Glomerular visceral epithelial cell (primary cell): Measurements from ENCODE around the gene FAM169A.
"Not testable (repeated sequence)": the region's sequence is repeated elsewhere in the genome, so short reads cannot be mapped to it uniquely, and the experiment has no call there.

Experiments used
- DNase-seq: peaks from one replicate; pipeline ENCODE4 v3.0.0-alpha.2; 2016; ENCODE audit errors: extremely low spot score

Gene FAM169A, protein sequence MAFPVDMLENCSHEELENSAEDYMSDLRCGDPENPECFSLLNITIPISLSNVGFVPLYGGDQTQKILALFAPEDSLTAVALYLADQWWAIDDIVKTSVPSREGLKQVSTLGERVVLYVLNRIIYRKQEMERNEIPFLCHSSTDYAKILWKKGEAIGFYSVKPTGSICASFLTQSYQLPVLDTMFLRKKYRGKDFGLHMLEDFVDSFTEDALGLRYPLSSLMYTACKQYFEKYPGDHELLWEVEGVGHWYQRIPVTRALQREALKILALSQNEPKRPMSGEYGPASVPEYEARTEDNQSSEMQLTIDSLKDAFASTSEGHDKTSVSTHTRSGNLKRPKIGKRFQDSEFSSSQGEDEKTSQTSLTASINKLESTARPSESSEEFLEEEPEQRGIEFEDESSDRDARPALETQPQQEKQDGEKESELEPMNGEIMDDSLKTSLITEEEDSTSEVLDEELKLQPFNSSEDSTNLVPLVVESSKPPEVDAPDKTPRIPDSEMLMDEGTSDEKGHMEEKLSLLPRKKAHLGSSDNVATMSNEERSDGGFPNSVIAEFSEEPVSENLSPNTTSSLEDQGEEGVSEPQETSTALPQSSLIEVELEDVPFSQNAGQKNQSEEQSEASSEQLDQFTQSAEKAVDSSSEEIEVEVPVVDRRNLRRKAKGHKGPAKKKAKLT

DNA sequence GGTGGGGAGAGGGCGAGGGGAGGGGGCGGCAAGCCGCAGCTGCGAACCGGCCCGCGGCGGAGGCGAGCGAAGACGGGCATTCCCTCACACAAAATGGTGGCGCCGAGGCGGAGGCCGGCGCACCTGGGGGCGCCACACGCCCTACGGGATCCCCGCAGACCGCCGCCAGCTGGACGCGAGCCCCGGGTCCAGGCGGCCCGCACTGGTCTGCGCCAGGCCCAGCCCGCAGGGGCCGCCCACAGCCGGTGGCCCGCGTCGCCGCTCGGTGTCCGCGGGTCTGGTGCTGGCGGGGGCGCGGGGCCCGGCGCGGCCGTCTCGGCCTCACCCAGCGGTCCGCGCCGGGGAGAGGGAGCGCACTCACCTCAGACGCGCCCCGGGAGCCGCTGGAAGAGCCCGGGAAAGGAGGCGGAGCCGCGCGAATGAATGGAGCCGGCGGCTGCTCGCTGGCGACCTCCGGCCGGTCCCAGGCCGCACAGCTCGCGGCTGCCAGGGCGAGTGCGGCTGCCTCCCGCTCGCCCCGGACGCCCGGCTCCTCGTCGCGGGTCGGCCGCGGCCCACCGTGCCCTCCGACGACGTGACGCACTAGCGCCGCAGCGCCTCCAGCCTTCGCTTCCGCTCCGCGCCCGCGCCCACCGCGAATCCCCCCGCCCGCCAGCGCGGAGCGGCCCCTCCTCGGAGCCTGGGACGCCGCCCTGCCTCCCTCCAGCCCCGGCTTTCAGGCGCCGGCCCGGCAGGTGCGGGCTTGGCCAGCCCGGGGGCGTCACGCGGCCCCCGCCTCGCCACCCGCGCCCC lies at the start of gene FAM169A:
Gene FAM169A, minus strand, starts transcription at position 584 of the 792 bp plus-strand sequence. CDS start 24,711 bp downstream, outside the sequence.
- DNase-seq: peak; percentile 68

DNA sequence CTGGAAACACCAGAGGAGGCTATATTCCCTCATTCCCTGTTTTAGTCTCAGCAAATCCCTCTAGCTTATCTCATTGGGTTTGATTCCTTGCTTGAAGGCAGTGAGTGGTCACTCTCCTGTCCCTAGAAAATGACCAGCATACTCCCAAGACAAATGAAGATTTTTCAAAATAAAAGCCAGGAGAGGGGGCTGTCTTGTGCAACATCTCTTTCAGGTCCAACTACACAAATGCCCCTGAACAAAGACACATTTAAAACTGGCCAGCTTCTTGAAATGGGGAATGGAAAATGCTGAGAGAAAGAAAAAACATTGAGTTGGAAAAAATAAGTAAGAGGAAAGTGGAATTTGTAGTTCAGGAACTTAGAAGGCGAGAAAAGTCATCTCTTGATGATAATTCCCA lies 49.3 kb upstream of the FAM169A start:
- no peak for DNase-seq

DNA sequence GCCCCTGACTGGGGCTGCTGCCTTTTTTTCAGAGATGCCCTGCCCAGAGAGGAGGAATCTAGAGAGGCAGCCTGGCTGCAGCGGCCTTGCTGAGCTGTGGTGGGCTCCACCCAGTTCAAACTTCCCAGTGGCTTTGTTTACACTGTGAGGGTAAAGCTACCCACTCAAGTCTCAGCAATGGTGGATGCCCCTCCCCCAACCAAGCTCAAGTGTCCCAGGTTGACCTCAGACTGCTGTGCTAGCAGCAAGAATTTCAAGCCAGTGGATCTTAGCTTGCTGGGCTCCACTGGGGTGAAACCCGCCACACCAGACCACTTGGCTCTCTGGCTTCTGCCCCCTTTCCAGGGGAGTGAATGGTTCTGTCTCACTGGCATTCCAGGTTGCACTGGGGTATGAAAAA lies 45.2 kb upstream of the FAM169A start:
- not testable (repeated sequence) for DNase-seq

DNA sequence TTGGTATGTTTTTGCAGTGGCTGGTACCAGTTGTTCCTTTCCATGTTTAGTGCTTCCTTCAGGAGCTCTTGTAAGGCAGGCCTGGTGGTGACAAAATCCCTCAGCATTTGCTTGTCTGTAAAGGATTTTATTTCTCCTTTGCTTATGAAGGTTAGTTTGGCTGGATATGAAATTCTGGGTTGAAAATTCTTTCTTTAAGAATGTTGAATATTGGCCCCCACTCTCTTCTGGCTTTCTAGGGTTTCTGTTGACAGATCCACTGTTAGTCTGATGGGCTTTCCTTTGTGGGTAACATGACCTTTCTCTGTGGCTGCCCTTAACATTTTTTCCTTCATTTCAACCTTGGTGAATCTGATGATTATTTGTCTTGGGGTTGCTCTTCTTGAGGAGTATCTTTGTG lies 43.7 kb upstream of the FAM169A start:
- DNase-seq: not testable (repeated sequence)

GRCh38 chr5:74908237-74908636 lies 42.0 kb upstream of the FAM169A start:
- DNase-seq: not testable (repeated sequence)

DNA sequence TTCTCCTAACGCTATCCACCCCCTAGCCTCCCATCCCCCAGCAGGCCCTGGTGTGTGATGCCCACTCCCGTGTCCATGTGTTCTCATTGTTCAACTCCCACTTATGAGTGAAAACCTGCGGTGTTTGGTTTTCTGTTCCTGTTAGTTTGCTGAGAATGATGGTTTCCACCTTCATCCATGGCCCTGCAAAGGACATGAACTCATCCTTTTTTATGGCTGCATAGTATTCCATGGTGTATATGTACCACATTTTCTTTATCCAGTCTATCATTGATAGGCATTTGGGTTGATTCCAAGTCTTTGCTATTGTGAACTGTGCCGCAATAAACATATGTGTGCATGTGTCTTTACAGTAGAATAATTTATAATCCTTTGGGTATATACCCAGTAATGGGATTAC lies 38.5 kb upstream of the FAM169A start:
- not testable (repeated sequence) for DNase-seq

- DNase-seq: peak; percentile 56
These were observed 37.1 kb upstream of the FAM169A start for GRCh38 chr5:74903165-74903787.

- no peak for DNase-seq
These were observed 30.9 kb upstream of the FAM169A start for GRCh38 chr5:74897049-74897448.

DNA sequence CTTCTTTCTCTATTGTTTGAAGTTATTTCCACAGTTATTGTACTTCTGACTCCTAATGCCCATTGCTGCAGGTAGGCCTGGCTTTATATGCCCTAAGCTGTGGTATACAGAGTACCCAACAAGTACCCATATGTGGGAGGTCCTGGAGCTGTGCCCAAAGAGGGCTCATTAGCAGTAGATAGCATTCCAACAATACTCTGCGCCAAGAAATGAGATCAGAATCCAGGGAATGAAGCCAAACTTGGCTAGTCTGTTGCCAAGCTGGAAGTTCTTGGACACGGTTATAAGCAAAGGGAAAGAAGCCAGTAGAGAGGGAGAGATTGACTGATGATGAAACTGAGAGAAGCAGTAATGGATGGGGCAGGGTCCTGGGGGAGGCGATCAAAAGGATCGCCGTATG lies 29.7 kb upstream of the FAM169A start:
- peak; percentile 93 for DNase-seq

DNA sequence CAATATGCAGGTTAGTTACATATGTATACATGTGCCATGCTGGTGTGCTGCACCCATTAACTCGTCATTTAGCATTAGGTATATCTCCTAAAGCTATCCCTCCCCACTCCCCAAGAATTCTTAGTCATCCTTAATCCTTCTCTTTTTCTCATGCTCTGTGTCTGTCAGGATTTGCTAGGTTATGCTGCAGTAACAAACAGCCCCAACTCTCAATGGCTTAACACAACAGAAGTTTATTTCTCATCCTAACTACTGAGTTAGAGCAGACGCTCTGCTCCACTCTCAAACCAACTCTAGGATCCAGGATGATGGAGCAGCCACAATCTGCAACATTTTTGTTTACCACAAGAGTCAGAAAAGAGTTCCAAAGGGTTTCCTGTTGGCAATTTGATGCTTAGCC lies 28.2 kb upstream of the FAM169A start:
- no peak for DNase-seq

DNA sequence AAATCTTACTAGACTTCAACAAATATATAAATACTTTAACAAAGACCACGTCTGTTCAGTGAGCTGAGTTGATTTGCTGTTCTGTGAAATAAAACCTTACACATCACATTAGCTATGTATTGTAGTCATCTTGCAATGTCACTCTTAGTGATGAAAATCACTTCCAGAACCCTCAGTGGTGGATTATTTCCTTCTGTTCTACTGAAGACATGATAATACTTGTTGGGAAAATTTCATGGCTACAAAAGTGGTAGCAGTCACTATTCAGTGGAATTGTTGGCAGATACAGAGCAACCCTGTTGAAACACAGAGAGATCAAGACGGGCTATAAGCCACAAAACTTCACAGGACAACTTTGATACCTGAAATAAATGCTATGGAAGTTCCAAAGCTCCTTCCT lies 26.7 kb upstream of the FAM169A start:
- no peak for DNase-seq

DNA sequence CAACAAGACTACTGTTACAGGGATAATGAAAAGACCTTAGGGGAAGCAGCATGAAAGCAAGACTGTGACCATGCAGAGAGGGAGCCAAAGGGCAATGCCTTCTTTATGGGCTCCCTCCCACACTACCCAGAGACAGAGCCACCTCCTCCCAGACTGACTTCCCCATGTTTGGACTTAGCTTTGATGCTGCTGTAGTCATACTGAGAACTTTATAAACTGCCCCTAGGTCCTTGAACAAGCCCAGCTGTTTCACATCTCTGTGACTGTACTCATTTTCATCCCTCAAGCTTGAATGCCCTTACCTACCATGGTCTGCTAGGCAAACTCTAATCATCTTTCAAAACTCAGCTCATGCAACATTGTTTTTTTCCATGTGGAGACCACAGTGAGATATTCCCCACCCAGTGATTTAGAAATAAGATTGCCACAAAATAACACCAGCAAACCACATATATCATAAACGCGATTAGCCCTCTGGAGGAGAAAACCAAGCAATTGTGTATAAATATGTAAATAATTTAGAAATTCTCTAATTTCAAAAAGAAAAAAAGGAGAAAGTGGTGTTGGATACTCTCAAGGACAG lies 23.4 kb upstream of the FAM169A start:
- DNase-seq: peak; percentile 35

DNA sequence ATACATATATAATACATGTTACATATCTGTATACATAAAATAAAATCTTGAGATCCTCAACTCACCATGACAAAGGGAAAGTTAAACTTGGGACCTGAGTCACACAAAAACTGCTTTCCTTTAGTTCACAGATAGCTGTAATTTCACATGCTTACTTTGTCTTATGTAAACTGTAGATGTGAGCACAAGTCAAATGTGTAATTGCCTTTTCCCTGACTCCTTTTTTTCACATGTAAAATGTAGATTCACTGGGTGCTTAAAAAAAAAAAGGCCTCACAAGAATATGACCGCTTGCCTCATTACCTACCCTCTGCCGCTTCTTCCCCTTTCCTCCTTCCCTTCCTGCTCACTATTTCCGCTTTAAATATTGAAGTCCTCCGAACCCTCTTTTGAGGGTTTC lies 21.9 kb upstream of the FAM169A start:
- DNase-seq: no peak

DNA sequence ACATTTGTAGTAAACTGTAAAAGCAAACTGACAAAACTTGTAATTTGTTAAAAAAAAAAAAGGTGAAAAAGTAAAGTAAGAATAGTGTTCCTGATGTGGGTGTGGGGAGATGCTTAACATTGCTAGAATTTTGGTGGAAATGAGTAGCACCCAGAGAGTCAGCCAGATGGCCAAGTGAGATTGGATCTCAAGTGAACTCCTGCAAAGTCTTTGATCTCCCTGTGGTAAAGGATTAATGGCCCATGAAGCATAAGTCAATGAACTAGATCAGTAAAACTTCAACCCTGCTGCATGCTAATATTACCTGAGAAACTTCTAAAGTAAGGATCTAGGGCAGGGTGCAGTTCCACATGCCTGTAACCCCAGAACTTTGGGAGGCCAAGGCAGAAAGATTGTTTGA lies 19.0 kb upstream of the FAM169A start:
- DNase-seq: peak; percentile 80

GRCh38 chr5:74882379-74883134 lies 16.4 kb upstream of the FAM169A start:
- not testable (repeated sequence) for DNase-seq

- DNase-seq: no peak
These were observed 11.6 kb upstream of the FAM169A start for GRCh38 chr5:74877624-74878304.

DNA sequence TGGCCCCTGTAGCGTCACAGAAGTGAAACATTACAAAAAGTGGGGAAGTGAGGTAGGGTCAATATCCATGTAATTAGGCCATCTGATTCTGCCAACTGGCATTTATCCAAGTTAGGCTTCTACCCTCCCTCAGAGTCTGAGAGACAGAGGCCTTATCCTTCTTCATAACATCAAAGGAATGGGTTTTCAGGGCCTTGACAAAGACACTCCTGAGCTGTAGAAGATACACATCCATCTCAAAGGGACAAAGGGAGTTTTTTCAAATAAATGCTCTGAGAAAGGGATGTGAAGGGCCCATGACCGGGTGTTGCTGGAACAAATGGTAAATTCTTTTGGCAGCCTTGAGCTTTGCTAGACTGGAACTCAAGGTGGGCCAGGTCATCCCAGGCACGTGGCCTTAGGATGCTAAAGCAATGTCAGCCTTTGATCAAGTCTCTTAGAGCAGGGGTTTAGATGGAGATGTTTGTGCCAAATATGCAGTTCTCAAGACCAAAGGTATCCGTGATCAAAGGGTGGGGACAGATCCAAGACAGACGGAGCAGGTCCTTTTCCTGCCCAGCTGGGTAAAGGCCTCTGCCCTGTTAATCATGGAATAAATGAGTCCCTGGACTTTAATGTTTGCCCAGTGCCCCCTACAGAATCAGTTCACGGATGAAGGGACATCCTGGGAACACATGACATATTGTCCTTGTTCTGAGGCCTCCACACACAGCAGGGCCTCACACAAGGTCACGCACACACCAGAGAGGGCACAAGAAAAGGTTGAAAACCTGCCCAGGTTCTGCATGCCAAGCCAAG lies 10.0 kb upstream of the FAM169A start:
- no peak for DNase-seq

GRCh38 chr5:74873525-74874249 lies 7.5 kb upstream of the FAM169A start:
- DNase-seq: no peak
